ENCODE results near the gene SRRM5.
"Not testable (repeated sequence)": the region's sequence is repeated elsewhere in the genome, so short reads cannot be mapped to it uniquely, and the experiment has no call there.

The SRRM5 gene

DNA sequence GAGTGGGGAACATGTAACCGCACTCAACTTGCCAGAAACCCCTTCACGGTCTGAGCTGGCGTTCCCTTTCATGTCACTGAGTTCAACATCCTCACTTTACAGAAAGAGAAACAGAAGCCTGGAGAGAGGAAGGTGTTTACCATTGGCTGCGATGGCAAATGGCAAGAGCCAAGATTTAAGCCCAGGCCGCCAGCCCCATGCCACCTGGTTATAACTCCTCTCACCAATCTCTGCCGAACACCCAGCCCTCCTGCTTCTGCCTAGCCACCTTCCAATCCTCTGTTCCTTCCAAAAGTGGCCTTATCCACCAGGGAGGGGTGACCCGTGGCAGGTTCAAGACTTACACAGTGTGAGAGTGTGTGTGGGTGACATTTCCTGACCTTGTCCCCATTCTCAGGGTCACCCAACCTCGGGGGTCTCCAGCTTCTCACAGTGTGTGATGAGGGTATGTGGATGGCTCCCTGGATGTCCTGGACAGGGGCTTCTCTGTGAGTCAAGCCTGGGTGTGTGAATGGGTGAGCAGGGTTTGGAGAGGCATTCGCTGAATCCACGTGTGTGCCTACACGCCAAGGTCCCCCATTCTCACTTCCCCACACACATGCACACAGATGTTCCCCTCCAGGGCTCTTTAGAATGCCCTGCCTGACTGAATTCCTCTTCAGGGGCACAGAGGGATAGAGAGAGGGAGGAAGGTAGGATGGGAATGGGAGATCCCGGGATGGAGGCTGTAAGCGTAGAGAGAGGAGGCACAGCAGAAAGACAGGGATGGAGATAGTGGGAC is 26.5 kb downstream of the SRRM5 start:
- DNase-seq (ENCODE audit: low read depth): no peak

DNA sequence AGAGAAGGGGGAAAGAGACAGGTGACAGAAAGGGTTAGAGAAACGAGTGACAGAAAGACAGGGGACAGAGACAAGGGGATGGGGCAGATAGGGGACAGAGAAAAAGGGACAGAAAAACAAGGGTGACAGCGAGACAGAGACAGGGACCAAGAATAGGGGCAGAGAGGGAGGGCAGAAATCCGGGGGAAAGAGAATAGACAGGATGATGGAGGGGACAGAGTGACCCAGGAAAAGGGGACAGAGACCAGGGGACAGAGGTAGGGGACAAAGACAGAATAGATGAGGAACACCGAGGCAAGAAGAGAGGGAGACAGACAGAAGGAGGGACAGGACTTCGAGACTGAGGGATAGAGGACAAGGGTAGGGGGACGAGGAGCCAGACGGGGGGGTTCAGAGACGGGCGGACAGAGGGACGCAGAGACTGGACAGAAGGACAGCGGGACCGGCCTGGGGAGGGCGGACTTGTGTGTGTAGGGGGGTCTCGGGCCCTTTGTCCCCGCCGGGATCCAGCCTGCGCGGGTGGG is 27.2 kb downstream of the SRRM5 start:
- DNase-seq (ENCODE audit: low read depth): no peak

DNA sequence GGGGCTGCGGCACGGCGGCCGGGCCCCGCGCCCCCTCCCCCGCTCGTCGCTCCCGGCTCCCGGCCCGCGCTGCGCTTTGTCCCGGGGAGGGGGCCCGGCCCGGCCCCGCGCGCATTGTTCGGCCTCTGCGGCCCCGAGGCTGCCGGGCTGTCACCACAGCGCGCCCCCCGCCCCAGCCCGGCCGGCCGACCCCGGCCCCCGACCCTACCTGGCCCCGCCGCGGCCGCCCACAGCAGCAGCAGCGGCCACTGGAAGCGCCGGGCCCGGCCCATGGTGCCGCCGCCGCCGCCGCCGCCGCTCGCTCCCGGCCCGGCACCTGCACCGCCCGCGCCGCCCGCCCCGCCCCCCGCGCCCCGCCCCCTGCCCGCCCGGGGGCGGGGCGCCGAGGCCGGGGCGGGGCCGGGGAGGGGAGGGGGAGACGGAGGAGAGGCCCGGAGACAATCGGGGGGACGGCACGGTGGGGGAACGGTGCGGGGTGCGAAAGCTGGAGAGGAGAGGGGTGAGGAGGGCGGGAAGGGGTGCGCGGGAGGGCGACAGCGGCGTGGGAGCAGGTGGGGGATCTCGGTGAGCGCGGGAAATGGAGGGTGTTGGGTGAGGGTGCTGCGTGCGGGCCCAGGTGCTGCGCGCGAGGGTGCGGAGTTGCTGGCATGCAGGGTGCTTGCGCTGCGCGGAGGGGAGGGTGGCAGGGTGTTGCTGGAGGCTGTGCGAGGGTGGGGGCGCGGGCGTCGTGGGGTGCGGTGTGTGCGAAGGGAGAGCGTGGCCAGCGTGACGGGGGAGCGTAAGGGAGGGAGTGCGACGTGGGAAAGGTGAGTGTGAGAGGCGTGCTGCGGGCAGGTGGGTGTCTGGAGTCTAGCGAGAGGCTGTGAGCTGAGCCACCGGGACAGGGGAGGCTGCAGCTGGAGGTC is 27.9 kb downstream of the SRRM5 start, which contains the start of gene CADM4:
Gene CADM4, minus strand, starts transcription at position 332 of the 905 bp plus-strand sequence. Its CDS starts 60 bp downstream, at position 272.
- DNase-seq (ENCODE audit: low read depth): no peak

DNA sequence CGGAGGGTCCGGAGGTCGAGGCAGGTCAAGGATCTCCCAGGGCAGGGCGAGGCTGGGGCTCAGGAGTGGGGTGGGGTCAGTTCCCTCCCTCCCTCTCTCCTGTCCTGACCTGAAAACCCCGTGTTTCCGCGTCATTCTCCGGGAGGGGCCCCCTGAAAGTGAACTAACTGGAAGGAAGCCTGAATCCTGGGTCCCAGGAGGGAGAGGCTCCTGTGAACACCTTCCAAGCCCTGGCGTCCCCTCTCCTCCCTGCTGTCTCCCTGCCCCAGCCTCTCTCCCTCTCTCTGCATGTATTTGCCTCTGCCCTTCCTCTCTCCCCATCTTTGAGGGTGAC is 28.5 kb downstream of the SRRM5 start:
- DNase-seq (ENCODE audit: low read depth): no peak

DNA sequence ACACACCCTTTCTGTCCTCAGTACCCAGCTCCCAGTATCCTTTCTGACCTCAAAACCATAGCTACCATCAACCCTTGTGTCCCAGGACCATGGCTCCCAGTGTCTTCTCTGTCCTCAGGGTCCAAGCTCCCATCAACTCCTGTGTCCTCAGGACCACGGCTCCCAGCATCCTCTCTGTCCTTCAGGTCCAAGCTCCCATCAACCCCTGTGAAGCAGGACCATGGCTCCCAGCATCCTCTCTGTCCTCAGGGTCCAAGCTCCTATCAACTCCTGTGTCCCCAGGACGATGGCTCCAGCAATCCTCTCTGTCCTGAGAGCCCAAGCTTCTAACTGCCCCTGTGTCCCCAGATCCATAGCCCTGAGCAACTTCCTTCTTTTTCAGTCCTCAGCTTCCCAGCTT is 29.4 kb downstream of the SRRM5 start:
- no peak for DNase-seq (ENCODE audit: low read depth)

DNA sequence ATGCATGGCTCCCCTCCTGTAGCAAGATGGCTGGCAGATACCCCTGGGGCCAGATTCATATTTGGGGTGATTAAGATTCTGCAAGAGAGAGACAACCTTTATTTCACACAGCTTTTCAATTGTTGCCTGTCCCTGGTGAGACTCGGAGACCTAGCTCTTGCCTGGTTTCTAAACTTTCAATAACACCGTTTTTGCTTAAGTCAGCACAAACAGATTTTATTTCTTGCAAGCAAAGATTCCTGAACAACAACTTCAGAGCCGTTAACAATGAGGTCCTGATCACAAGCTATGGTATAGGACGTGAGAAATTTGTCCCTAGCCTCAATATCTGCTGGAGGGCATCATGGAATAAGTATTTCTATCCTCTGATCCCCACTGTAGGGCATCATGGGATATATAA is 30.6 kb downstream of the SRRM5 start:
- no peak for DNase-seq (ENCODE audit: low read depth)

DNA sequence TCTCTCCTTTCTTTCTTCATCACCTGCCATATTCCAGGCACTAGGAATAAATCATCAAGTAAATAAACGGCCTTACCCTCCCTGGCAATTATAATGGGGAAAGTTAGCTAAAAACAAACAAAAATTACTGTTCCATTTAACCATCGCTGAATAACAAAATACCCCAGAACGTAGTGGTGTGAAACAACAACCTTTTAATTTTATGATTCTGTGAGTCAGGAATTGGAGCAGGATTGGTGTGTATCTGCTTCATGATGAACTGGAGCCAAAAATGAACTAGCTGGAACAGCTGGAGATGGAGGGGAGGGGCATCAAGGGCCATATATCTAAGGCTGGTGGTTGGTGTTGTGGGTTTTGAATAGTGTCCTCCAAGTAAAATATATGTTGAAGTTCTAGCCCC is 31.4 kb downstream of the SRRM5 start:
- DNase-seq (ENCODE audit: low read depth): no peak

DNA sequence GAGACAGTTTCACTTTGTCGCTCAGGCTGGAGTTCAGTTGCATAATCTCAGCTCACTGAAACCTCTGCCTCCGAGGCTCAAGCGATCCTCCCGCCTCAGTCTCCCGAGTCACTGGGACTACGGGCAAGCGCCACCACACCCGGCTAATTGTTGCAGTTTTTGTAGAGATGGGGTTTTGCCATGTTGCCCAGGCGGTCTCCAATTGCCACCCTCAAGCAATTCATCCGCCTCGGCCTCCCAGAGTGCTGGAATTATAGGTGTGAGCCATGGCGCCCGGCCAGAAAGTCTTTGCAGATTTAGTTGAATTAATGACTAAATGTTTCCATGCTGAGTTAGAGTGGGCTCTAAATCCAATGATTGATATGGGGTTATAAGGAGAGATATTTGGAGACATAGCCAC is 32.3 kb downstream of the SRRM5 start:
- no peak for DNase-seq (ENCODE audit: low read depth)

DNA sequence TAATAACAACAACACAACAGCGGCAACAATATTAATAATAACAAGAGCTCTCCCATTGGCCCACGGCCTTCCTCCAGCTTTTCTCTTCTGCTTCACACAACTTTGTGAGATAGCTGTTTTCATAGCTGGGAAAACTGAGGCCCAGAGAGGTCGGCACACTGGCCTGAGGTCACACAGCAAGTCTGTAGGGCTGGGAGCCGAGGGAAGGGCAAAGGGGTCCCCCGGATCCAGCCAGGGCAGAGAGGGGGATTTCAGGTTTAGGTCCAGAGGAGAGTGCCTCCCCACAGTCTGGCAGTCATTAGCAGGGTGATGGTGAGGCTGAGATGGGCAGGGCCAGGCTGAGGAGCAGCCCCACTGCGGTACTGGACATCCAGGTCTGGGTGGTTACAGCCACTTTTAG is 36.7 kb downstream of the SRRM5 start:
- DNase-seq (ENCODE audit: low read depth): no peak

DNA sequence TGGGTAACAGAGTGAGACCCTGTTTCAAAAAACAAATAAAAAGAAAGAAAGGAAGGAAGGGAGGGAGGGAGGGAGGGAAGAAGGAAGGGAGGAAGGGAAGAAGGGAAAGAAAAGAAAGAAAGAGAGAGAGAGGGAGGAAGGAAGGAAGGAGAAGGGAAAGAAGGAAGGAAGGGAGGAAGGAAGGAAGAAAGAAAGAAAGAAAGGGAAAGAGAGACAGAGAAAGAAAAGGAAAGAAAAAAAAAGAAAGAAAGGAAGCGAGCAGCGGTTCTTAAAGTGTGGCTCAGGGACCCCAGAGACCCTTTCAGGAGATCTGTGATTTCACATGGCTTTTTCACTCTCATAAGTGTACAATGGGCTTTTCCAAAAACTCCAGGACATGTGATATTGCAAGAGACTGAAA is 37.6 kb downstream of the SRRM5 start:
- DNase-seq (ENCODE audit: low read depth): no peak

DNA sequence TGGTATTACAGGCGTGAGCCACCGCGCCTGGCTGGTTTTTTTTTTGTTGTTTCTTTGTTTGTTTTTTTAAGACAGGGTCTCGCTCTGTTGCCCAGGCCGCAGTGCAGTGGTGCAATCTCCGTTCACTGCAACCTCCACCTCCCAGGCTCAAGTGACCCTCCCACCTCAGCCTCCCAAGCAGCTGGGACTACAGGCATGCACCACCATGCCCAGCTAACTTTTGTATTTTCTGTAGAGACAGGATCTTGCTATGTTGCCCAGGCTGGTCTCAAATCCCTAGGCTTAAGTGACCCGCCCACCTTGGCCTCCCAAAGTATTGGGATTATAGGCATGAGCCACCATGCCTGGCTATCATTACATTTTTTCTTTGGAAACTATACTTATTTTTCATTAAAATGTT is 38.4 kb downstream of the SRRM5 start:
- not testable (repeated sequence) for DNase-seq (ENCODE audit: low read depth)

DNA sequence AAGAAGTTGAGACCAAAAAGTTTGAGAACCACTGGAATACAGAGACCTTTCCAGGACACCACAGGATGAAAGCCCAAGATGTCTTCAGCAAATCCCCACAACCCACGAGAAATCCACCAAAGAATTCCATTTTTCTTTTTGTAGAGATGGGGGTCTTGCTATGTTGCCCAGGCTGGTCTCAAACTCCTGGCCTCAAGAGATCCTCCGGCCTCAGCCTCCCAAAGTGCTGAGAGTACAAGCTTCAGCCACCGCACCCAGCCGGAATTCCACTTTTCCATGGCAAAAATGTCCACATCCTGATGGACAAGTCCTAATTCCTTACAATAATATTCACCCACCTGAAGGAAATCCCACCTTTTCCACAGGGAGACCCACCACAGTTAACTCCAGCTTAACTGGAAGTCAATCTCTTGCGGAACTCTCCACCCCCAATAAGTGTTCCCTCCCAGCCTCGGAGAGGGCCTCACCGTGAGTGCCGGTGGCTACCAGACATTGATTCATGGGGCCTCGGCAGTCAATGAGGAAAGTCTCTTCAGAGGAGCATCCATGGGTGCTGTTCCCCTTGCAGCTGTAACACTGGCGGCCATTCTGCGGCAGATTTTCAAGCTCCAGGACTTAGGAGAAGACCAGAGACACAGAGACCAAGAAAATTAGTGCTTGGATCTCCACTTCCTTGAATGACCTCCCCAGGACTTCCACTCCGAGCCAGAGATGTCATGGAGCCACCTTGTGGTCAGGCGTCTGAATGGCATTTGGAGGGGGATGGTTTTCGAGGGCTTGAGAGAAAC is 40.1 kb downstream of the SRRM5 start:
- DNase-seq (ENCODE audit: low read depth): no peak

DNA sequence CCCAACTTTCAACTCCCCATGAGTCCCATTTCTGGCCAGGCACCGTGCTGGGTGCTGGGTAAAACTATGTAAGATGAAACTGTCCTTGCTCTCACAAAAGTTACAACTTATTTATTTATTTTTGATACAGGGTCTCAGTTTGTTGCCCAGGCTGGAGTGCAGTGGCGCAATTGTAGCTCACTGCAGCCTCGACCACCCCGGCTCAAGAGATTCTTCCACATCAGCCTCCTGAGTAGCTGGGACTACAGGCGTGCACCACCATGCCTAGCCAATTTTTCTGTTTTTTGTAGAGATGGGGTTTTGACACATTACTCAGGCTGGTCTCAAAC is 40.6 kb downstream of the SRRM5 start:
- no peak for DNase-seq (ENCODE audit: low read depth)

DNA sequence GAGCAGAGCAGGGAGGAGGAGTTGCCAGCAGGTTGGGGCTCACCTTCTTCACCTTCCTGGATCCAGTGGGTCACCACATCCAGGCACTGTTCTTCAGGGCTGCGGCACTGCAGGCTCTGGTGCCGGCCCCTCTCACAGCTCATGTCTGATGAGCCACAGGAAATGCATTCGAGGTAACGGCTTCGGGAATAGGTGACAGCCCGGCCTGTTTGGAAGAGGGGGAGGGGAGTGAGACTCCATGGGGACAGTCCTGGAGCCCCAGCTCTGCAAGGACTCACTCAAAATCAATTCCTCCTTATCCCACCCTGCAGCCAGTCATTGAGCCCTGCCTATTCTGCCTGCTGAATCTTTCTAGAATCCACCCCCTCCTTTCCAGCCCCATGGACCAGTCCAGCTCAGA is 44.5 kb downstream of the SRRM5 start:
- no peak for DNase-seq (ENCODE audit: low read depth)

DNA sequence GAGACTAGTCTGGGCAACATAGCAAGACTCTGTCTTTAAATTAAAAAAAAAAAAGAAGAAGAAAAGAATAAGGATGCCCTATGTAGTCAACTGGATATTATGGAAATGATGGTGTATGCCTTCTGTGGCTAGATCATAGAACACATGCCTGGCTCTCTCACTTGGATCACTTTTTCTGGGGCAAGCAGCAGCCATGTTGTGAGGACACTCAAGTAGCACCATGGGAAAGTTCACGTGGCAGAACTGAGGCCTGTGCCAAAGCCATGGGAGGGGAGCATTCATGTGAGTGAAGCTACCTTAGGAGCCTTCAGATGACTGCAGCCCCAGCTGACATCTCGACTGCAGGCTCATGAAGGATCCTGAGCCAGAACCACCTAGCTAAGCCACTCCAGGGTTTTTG is 46.1 kb downstream of the SRRM5 start:
- no peak for DNase-seq (ENCODE audit: low read depth)

DNA sequence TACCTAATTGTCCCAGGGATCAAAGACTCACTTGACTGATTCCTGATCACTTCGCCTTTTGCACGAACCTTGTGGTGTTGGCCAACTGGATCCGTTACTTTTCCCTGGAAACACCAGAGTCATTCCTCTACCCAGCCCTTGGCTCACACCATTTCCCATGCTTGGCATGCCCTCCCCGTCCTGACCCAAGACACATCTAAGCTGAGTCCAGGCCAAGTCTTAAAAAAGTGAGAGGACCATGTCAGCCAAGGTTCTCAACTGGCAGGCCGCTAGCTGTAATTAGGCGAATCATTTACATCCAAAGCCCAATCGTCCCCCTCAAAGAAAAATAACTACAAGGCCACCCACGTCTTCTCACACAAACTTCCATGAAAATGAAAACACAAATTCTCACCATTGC is 46.6 kb downstream of the SRRM5 start:
- no peak for DNase-seq (ENCODE audit: low read depth)

DNA sequence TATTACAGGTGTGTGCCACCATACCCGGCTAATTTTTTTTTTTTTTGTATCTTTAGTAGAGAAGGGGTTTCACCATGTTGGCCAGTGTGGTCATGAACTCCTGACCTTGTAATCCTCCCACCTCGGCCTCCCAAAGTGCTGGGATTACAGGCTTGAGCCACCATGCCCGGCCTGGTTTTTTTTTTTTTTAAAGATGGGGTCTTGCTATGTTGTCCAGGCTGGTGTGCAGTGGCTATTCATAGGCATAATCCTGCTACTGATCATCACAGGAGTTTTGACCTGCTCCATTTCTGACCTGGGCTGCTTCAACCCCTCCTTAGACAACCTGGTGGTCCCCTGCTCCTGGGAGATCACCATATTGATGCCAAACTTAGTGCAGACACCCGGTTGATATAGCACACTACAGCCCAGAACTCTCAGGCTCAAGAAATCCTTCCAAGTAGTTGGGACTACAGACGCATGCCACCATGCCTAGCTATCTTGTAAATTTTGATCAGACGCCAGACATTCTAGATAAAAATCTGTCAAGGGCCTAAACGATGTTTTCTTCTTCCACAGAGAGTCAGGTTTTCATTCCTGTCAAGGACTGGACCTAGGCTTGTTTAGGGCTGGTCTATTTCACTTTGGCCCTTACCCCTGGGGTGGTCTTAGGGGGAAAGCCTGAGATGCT is 48.5 kb downstream of the SRRM5 start:
- no peak for DNase-seq (ENCODE audit: low read depth)

DNA sequence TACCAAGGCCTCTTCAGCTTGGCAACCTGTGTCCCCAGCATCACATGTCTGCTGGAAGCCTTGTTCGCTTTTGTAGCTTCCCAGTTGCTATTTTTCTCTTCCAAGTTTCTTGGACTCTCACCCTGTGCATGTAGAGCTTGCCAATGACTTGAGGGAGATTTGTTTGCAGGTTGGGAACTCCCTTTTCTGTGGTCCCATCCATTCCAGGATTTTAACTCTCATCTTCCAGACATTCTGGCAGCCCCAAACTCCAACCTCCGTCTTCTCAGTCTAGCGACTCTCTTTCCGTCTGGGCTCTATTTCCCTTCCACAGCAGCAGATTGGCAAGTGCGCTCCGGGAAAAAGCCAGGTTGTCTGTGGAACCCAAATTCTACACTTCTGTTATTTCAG is 49.1 kb downstream of the SRRM5 start:
- DNase-seq (ENCODE audit: low read depth): no peak

DNA sequence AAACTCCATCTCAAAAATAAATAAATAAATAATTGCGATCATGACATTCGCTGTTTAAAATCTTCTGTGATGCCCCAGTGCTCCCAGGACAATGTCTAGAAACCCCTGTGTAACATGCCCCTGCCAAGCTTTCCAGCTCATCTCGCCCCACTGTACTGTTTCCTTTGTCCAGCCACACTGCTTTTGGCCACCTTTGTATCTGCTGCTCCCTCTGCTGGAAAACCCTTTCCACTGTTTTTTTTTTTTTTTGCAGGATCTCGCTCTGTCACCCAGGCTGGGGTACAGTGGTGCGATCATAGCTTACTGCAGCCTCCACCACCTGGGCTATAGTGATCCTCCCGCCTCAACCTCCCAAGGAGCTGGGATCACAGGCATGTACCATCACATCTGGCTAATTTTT is 50.6 kb downstream of the SRRM5 start:
- no peak for DNase-seq (ENCODE audit: low read depth)

DNA sequence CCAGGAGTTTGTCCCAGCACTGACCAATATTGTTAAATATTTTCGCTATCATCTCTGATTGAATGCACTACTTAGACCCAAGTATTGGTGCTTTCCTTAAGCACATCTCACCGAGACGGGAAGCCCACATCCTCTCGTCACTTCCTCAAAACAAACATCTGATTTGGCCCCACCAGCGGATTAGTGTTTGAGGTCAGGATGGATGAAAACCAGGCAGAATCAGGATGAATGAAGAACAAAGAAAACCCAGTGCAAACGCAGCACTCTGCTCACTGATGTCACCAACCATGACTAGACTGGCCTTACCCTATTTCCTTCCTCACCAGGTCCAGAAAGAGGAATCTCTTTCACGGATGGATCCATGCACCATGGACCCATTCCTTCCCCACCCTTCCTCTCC is 52.1 kb downstream of the SRRM5 start:
- DNase-seq (ENCODE audit: low read depth): no peak
